22Rv1 (cell line): ENCODE measurements around the gene USP27X.

ENCODE experiments used
- ZFX ChIP-seq: fragments of 450-650 bp; IDR thresholded peaks from 2 replicates; pipeline ENCODE4 v1.6.1; 2017; ENCODE audit warnings: antibody characterized with exemption, borderline replicate concordance
- TF ChIP-seq, protein P1 (sequence below): fragments of 450-650 bp; IDR thresholded peaks from 2 replicates; pipeline ENCODE4 v1.5.1; 2017; ENCODE audit warnings: mild to moderate bottlenecking

GRCh38 chrX:49925176-49925575 lies 45.9 kb downstream of the USP27X start:
- TF ChIP-seq, protein P1, sequence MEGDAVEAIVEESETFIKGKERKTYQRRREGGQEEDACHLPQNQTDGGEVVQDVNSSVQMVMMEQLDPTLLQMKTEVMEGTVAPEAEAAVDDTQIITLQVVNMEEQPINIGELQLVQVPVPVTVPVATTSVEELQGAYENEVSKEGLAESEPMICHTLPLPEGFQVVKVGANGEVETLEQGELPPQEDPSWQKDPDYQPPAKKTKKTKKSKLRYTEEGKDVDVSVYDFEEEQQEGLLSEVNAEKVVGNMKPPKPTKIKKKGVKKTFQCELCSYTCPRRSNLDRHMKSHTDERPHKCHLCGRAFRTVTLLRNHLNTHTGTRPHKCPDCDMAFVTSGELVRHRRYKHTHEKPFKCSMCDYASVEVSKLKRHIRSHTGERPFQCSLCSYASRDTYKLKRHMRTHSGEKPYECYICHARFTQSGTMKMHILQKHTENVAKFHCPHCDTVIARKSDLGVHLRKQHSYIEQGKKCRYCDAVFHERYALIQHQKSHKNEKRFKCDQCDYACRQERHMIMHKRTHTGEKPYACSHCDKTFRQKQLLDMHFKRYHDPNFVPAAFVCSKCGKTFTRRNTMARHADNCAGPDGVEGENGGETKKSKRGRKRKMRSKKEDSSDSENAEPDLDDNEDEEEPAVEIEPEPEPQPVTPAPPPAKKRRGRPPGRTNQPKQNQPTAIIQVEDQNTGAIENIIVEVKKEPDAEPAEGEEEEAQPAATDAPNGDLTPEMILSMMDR, result no peak
- TF ChIP-seq ZFX, result no peak
